Subcutaneous abdominal adipose tissue (tissue), 5 donors: ENCODE measurements around the gene ZC3HAV1.
"Not testable (repeated sequence)": the region's sequence is repeated elsewhere in the genome, so short reads cannot be mapped to it uniquely, and the experiment has no call there.

Source experiments
- H3K27ac ChIP-seq: one replicate; pipeline ENCODE4 v1.7.0; 2013; ENCODE audit warnings: low read depth, mild to moderate bottlenecking, inconsistent platforms, low read length, moderate library complexity
- H3K27me3 ChIP-seq, 5 donors: one replicate each; pipeline ENCODE4 v1.7.0; 2013; ENCODE audit warnings: low read length in 5 of 5, inconsistent platforms in 1 of 5; ENCODE audit not compliant: control insufficient read depth in 5 of 5, insufficient read depth in 4 of 5
- H3K36me3 ChIP-seq, 5 donors: one replicate each; pipeline ENCODE4 v1.7.0; 2013; ENCODE audit warnings: low read length in 5 of 5; ENCODE audit not compliant: control insufficient read depth in 5 of 5, insufficient read depth in 5 of 5
- H3K4me1 ChIP-seq, 5 donors: one replicate each; pipeline ENCODE4 v1.7.0; 2013; ENCODE audit warnings: low read length in 5 of 5, mild to moderate bottlenecking in 3 of 5, moderate library complexity in 1 of 5; ENCODE audit not compliant: control insufficient read depth in 5 of 5, insufficient read depth in 5 of 5
- H3K4me3 ChIP-seq, 5 donors: one replicate each; pipeline ENCODE4 v1.7.0; 2013; ENCODE audit warnings: low read length in 5 of 5, low read depth in 1 of 5
- H3K9ac ChIP-seq, 5 donors: one replicate each; pipeline ENCODE4 v1.7.0; 2013; ENCODE audit warnings: low read length in 5 of 5, mild to moderate bottlenecking in 4 of 5, moderate library complexity in 3 of 5
- H3K9me3 ChIP-seq, 5 donors: one replicate each; pipeline ENCODE4 v1.7.0; 2013; ENCODE audit warnings: low read length in 5 of 5; ENCODE audit not compliant: control insufficient read depth in 5 of 5
- donor health status: healthy.
- donor health status: healthy.
- donor health status: healthy.
- donor health status: healthy.
- donor health status: healthy.

ZC3HAV1 gene

DNA sequence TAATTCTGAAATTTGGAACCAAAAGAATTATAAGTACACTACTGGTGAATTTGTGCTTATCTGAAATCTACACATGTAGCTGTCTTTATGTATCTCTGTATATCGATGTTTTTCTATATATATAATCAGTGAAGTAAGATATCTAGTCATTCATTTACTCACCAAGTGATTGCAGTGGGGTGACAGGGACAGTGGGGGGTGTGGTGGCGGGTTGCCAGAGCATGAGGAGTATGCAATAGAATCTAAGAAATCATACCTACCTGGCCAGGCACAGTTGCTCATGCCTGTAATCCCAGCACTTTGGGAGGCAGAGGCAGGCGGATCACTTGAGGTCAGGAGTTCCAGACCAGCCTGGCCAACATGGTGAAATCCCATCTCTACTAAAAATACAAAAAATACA lies 15.5 kb upstream of the ZC3HAV1 start:
- not testable (repeated sequence) for H3K36me3 ChIP-seq, H3K9ac ChIP-seq, H3K9me3 ChIP-seq, H3K27ac ChIP-seq, H3K4me3 ChIP-seq, H3K27me3 ChIP-seq, H3K4me1 ChIP-seq

DNA sequence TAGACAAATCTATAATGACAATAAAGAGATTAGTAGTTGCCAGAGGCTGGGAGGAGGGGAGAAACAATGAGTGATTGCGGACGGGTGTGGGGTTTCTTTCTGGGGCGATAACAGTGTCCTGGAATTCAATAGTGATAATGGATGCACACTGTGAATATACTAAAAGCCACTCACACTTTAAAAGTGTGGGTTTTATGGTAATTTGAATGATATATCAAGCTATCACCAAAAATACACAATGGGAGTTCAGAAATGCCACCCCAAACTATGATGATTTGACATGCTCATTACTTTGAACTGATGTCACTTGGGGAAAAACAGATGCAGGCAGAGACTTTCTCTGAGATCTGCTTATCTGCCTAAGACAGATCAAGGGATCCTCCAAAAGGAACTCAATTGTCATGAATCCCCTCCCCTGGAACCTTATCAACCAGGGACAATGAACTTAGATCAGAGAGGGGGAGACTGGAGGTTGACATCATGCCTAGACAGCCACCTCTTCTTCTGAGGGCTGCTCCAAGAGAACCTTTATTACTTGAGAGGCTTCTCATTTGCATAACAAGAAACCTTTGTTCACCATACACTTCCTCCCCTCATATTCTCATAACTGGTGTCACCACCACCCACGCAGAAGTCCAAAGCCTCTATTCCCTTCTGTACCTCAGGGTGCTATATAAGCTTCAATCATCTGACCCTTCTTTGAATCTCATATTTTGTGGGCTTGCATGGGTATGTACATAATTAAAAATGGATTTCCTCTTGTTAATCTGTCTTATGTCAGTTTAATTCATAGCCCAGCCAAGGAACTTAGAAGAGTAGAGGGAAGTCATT lies 14.8 kb upstream of the ZC3HAV1 start:
- H3K27me3 ChIP-seq, result peaks cover 0 to 5% (median 0%) of the 10 kb centered on the region in 5 donors
- no peaks in the 10 kb centered on the region for H3K9me3 ChIP-seq
- H3K36me3 ChIP-seq, result no peaks in the 10 kb centered on the region
- H3K9ac ChIP-seq, result no peak overlapping the region
- H3K27ac ChIP-seq, result no peak overlapping the region
- no peaks in the 10 kb centered on the region for H3K4me1 ChIP-seq
- no peak overlapping the region for H3K4me3 ChIP-seq

- Histone ChIP-seq H3K4me3 (no peak overlapping the region), H3K27me3 (peaks cover 0 to 11% (median 9%) of the 10 kb centered on the region in 5 donors), H3K9ac (no peak overlapping the region), H3K27ac (no peak overlapping the region), H3K4me1 (no peaks in the 10 kb centered on the region), H3K9me3 (no peaks in the 10 kb centered on the region), H3K36me3 (no peaks in the 10 kb centered on the region)
Measured at GRCh38 chr7:139119486-139119849, 9.9 kb upstream of the ZC3HAV1 start.

DNA sequence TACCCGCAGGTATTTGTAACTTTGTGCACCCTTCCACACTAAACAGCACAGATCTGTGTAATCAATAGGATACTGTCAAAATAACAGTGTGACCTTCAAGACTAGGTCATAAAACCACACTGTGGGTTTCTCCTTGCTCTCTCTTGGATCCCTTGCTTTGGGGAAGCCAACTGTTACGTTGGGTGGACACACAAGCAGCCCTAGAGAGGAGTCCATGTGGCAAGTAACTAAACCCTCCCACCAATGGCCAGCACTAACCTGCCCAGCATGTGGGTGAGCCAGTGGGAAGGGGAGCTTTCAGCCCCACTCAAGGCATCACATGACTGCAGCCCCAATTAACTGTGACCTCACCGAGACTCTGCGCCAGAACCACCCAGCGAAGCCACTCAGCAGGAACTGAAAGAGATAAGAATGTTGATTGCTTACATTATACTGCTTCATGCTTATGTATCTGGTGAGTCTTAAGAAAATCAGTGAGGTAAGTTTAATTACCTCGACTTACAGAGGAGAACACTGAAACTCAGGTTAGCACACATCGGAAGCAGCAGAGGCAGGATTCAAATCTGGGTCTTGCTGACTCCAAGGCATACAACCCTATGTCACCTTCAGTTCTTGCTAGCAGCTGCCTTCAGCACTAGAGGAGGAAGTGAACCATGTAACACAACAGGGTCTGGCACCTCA lies 9.4 kb upstream of the ZC3HAV1 start:
- Histone ChIP-seq H3K4me3 (no peak overlapping the region), H3K27me3 (peaks cover 0 to 9% (median 9%) of the 10 kb centered on the region in 5 donors), H3K9ac (no peak overlapping the region), H3K9me3 (no peaks in the 10 kb centered on the region), H3K4me1 (no peaks in the 10 kb centered on the region), H3K36me3 (no peaks in the 10 kb centered on the region), H3K27ac (no peak overlapping the region)

DNA sequence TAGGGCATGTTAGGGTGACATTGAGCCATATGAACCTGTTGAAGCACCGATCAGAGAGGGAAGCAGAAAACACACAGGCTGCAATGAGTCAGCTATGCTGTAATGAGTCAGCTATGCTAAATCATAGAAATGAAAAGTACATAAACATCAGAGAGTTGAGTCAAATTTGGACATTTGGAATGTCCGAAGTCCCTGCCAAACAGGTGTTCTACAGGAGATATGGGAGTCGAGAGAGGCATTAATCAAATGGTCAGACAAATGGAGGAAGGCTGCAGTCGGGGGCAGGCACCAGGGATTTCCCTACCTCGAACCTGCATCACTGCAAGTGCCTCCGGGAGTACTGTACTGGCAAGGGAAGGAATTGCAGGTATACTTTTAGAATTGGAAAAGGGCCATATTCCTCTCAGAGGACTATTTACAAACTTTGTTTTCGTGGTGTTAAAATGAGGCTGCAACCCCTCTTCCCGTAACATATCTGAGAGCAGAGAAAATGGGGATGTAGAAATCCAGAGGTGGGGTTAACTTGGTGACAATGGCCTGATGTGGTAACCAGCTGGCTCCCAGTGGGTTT lies 8.8 kb upstream of the ZC3HAV1 start:
- H3K9ac ChIP-seq, result no peak overlapping the region
- no peaks in the 10 kb centered on the region for H3K4me1 ChIP-seq
- no peaks in the 10 kb centered on the region for H3K9me3 ChIP-seq
- no peaks in the 10 kb centered on the region for H3K36me3 ChIP-seq
- no peak overlapping the region for H3K27ac ChIP-seq
- peaks cover 0 to 9% (median 5%) of the 10 kb centered on the region in 5 donors for H3K27me3 ChIP-seq
- no peak overlapping the region for H3K4me3 ChIP-seq

DNA sequence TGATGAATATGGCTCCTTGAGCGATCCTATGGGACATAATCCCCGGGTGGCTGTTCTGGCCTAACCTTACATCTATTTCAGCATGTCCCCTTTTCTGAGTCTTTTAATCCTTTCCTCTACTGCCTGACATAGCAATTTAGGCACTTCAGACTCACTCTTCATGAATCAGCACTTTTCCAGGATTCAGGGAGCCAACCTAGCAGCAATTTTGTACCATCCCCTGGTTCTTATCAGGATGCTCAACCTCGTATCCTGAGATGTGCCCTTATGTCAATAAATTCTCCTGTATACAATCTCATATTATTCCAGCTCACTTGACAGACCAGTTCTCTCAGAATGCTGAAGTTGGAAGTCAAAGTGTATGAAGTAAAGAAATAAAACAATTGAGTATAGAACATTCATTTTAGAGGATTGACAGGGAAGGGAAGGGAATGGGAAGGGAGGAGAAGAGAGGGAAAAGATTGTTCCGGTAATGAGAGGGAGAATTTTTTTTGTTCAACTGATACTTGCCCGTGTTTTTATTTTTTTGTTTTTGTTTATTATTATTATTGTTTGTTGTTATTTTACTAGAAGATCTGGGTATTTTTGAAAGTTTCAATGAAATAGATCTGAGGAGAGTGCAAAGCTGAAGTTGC lies 8.2 kb upstream of the ZC3HAV1 start:
- Histone ChIP-seq H3K4me3 (no peak overlapping the region), H3K4me1 (no peaks in the 10 kb centered on the region), H3K9ac (no peak overlapping the region), H3K9me3 (no peaks in the 10 kb centered on the region), H3K36me3 (no peaks in the 10 kb centered on the region), H3K27ac (no peak overlapping the region), H3K27me3 (peaks cover 0 to 9% (median 5%) of the 10 kb centered on the region in 5 donors)

GRCh38 chr7:139116999-139117398 lies 7.5 kb upstream of the ZC3HAV1 start:
- Histone ChIP-seq H3K9ac (no peak overlapping the region), H3K36me3 (no peaks in the 10 kb centered on the region), H3K4me3 (no peak overlapping the region), H3K27ac (no peak overlapping the region), H3K4me1 (no peaks in the 10 kb centered on the region), H3K9me3 (no peaks in the 10 kb centered on the region), H3K27me3 (peaks cover 0 to 9% (median 5%) of the 10 kb centered on the region in 5 donors)

DNA sequence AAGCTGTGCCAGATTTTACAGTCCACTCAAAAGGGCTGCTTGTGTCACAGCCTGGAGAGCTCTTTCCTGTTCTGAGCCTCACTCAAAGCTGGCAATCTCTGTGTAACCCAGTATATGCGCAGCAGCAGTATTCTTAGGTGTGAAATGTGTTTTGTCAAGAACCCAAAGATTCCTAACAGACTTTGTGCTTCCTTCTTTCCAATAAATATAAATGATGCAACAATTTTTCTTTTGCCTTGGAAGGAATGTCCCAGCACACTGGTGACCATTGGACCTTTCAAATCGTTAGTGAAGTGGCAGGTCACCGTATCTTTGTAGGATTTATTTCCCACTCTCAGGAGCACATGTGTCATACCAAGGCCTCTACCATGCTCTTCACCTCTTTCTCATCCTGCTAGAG lies 5.6 kb upstream of the ZC3HAV1 start:
- peaks cover under 1 to 3% (median 3%) of the 10 kb centered on the region in 5 donors for H3K4me1 ChIP-seq
- H3K27ac ChIP-seq, result no peak overlapping the region
- no peaks in the 10 kb centered on the region for H3K9me3 ChIP-seq
- no peaks in the 10 kb centered on the region for H3K36me3 ChIP-seq
- H3K27me3 ChIP-seq, result peaks cover 0 to 9% (median 5%) of the 10 kb centered on the region in 5 donors
- H3K4me3 ChIP-seq, result no peak overlapping the region
- H3K9ac ChIP-seq, result no peak overlapping the region

GRCh38 chr7:139114585-139114984 lies 5.1 kb upstream of the ZC3HAV1 start:
- H3K27me3 ChIP-seq, result peaks cover 0 to 9% (median 5%) of the 10 kb centered on the region in 5 donors
- no peak overlapping the region for H3K27ac ChIP-seq
- no peak overlapping the region for H3K4me3 ChIP-seq
- H3K4me1 ChIP-seq, result peaks cover 3 to 8% (median 7%) of the 10 kb centered on the region in 5 donors
- no peaks in the 10 kb centered on the region for H3K9me3 ChIP-seq
- H3K9ac ChIP-seq, result no peak overlapping the region
- no peaks in the 10 kb centered on the region for H3K36me3 ChIP-seq

DNA sequence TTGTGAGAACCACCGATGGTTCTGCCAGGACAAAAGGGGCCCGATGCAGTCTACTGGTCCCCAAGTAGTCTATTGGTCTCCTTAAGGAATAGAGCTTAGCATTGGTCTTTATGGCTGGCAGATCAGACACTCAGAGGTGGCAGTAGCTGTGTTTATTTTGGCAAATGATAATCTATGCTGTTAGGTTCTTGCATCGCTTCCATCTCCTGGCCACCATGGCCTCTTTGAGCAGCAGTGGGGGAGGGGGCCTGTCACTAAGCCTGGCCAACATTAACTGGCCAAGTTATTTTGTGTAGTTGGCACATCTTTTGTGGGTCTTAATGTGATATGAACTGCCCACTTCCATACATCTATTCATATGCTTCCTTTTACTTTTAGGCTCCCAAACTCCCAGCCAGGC lies 4.5 kb upstream of the ZC3HAV1 start:
- no peak overlapping the region for H3K9ac ChIP-seq
- H3K36me3 ChIP-seq, result no peaks in the 10 kb centered on the region
- no peaks in the 10 kb centered on the region for H3K9me3 ChIP-seq
- H3K4me3 ChIP-seq, result no peak overlapping the region
- peaks cover 0 to 9% (median 5%) of the 10 kb centered on the region in 5 donors for H3K27me3 ChIP-seq
- peaks cover 3 to 8% (median 8%) of the 10 kb centered on the region in 5 donors for H3K4me1 ChIP-seq
- no peak overlapping the region for H3K27ac ChIP-seq
